ENCODE measurements around the gene CD248. TPM values are rescaled to one million over a fixed set of nuclear protein-coding genes. Genes with fewer than 3 reads are reported as not detected.

Gene CD248
- total RNA-seq, 1 experiment from 2014 or later = 2.6 TPM

DNA sequence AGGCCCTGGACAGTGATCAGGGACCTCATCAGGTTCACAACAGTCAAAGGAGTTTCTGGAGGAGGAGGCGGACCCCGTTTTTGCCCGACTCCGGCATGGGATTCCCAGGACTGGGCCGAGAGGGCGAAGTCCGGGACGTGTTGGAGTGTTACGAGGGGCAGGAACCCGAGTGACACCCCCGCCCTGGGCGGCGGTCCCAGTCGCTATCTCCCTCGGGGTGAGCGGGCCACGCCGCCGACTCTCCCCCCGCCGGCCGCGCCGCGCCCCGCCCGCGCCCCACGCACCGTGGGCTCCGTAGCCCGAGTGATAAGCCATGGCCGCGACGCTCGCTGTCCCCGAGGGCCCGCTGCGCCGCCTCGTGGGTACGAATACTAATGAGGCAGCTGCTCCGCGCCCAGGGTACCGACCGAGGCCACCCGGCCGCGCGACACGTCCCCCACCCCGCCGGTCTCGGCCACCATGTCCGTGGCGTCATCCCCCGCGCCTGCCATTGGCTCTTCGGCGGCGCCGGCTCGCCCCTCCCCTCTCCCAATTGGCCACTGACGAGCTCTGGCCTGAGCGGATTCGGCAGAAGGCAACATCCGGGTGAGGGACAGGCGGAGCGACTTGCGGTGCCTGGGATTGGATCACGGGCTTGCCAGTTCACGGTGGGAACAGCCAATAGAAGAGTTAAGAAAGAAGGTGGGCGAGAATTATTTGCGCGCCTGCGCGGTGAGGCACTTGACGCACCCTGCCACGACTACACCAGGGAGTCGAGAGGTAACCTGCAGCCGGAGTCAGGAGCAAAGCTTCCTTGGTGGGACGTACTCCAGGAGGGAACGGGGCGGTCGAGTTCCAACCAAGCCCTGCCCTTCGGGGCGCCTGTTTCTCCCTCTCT lies 27.9 kb downstream of the CD248 start, which contains the start of gene YIF1A (continued):
- TF ChIP-seq FOXJ3 (CRISPR knock-in tag; IDR thresholded peaks at IDR 0.05; ENCODE audit: borderline replicate concordance) = no peak
- TF ChIP-seq, protein P1, sequence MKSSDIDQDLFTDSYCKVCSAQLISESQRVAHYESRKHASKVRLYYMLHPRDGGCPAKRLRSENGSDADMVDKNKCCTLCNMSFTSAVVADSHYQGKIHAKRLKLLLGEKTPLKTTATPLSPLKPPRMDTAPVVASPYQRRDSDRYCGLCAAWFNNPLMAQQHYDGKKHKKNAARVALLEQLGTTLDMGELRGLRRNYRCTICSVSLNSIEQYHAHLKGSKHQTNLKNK (CRISPR knock-in tag; IDR thresholded peaks at IDR 0.05) = no peak

DNA sequence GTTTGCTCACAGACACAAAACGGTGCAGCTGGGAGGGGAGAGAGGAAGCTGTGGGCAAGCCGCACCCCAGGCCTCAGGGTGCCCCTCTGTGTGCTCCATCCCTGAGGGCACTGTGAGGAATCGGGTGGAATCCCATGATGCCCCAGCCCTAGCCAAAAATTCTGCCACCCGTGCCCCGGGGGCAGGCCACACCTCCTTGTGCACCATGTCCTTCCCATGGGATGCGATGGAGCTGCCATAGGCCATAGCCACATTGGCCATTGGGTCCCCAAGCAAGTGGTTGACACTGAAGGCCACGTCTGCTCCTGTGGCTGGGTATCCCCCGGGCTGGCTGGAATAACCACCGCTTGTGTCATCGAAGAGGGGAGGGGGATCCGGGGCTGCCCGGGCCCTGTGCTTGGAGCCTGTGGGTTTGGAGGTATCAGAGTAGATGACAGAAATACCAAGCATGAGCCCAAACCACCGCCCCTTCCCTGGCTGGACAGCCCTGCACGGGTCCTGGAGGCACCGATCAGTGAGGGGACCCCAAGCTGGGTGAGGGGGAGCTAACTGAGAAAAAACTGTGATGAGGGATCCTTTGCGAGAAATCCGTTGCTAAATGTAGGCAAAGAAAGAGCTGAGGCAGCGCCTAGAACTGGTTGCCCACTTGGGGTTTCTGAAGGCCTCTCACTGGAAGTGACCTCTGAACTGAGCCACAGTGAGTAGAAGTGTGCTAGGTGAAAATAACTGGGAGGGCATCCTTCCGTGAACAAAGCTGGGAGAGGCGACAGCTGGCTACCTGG lies 28.8 kb downstream of the CD248 start:
- TF ChIP-seq ZNF121 (CRISPR knock-in tag; IDR thresholded peaks at IDR 0.05) (no peak), ZNF317 (CRISPR knock-in tag; IDR thresholded peaks at IDR 0.05; ENCODE audit: borderline replicate concordance, low read depth) (no peak), NFATC4 (CRISPR knock-in tag; IDR thresholded peaks at IDR 0.05) (no peak), ZNF138 (CRISPR knock-in tag; conservative IDR thresholded peaks at IDR 0.05) (no peak), RELA (CRISPR knock-in tag; IDR thresholded peaks at IDR 0.05; ENCODE audit: borderline replicate concordance) (no peak), JUN (CRISPR knock-in tag; IDR thresholded peaks at IDR 0.05) (no peak), IRF2 (CRISPR knock-in tag; IDR thresholded peaks at IDR 0.05; ENCODE audit: borderline replicate concordance, low read depth) (no peak), FOXP1 (CRISPR knock-in tag; IDR thresholded peaks at IDR 0.05; ENCODE audit: borderline replicate concordance) (no peak), GRHL2 (CRISPR knock-in tag; IDR thresholded peaks at IDR 0.05; ENCODE audit: insufficient replicate concordance, severe bottlenecking) (no peak), OVOL2 (CRISPR knock-in tag; IDR thresholded peaks at IDR 0.05; ENCODE audit: borderline replicate concordance) (no peak), ATF1 (CRISPR knock-in tag; IDR thresholded peaks at IDR 0.05) (no peak), TCF7 (CRISPR knock-in tag; IDR thresholded peaks at IDR 0.05; ENCODE audit: low read depth) (no peak), NR1H2 (CRISPR knock-in tag; IDR thresholded peaks at IDR 0.05) (no peak), MYBL2 (CRISPR knock-in tag; IDR thresholded peaks at IDR 0.05) (no peak), FOXK1 (CRISPR knock-in tag; IDR thresholded peaks at IDR 0.05) (no peak)
- TF ChIP-seq, protein P2, sequence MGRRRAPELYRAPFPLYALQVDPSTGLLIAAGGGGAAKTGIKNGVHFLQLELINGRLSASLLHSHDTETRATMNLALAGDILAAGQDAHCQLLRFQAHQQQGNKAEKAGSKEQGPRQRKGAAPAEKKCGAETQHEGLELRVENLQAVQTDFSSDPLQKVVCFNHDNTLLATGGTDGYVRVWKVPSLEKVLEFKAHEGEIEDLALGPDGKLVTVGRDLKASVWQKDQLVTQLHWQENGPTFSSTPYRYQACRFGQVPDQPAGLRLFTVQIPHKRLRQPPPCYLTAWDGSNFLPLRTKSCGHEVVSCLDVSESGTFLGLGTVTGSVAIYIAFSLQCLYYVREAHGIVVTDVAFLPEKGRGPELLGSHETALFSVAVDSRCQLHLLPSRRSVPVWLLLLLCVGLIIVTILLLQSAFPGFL (CRISPR knock-in tag; IDR thresholded peaks at IDR 0.05; ENCODE audit: borderline replicate concordance) = no peak
- TF ChIP-seq, protein P3, sequence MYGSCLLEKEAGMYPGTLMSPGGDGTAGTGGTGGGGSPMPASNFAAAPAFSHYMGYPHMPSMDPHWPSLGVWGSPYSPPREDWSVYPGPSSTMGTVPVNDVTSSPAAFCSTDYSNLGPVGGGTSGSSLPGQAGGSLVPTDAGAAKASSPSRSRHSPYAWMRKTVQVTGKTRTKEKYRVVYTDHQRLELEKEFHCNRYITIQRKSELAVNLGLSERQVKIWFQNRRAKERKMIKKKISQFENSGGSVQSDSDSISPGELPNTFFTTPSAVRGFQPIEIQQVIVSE (CRISPR knock-in tag; IDR thresholded peaks at IDR 0.05; ENCODE audit: borderline replicate concordance) = no peak
- TF ChIP-seq, protein P4, sequence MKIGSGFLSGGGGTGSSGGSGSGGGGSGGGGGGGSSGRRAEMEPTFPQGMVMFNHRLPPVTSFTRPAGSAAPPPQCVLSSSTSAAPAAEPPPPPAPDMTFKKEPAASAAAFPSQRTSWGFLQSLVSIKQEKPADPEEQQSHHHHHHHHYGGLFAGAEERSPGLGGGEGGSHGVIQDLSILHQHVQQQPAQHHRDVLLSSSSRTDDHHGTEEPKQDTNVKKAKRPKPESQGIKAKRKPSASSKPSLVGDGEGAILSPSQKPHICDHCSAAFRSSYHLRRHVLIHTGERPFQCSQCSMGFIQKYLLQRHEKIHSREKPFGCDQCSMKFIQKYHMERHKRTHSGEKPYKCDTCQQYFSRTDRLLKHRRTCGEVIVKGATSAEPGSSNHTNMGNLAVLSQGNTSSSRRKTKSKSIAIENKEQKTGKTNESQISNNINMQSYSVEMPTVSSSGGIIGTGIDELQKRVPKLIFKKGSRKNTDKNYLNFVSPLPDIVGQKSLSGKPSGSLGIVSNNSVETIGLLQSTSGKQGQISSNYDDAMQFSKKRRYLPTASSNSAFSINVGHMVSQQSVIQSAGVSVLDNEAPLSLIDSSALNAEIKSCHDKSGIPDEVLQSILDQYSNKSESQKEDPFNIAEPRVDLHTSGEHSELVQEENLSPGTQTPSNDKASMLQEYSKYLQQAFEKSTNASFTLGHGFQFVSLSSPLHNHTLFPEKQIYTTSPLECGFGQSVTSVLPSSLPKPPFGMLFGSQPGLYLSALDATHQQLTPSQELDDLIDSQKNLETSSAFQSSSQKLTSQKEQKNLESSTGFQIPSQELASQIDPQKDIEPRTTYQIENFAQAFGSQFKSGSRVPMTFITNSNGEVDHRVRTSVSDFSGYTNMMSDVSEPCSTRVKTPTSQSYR (CRISPR knock-in tag; IDR thresholded peaks at IDR 0.05) = no peak
- TF ChIP-seq, protein P5, sequence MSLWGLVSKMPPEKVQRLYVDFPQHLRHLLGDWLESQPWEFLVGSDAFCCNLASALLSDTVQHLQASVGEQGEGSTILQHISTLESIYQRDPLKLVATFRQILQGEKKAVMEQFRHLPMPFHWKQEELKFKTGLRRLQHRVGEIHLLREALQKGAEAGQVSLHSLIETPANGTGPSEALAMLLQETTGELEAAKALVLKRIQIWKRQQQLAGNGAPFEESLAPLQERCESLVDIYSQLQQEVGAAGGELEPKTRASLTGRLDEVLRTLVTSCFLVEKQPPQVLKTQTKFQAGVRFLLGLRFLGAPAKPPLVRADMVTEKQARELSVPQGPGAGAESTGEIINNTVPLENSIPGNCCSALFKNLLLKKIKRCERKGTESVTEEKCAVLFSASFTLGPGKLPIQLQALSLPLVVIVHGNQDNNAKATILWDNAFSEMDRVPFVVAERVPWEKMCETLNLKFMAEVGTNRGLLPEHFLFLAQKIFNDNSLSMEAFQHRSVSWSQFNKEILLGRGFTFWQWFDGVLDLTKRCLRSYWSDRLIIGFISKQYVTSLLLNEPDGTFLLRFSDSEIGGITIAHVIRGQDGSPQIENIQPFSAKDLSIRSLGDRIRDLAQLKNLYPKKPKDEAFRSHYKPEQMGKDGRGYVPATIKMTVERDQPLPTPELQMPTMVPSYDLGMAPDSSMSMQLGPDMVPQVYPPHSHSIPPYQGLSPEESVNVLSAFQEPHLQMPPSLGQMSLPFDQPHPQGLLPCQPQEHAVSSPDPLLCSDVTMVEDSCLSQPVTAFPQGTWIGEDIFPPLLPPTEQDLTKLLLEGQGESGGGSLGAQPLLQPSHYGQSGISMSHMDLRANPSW (CRISPR knock-in tag; conservative IDR thresholded peaks at IDR 0.05; ENCODE audit: low read depth) = no peak
- TF ChIP-seq, protein P6, sequence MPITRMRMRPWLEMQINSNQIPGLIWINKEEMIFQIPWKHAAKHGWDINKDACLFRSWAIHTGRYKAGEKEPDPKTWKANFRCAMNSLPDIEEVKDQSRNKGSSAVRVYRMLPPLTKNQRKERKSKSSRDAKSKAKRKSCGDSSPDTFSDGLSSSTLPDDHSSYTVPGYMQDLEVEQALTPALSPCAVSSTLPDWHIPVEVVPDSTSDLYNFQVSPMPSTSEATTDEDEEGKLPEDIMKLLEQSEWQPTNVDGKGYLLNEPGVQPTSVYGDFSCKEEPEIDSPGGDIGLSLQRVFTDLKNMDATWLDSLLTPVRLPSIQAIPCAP (CRISPR knock-in tag; IDR thresholded peaks at IDR 0.05) = no peak
- DNase-seq (ENCODE audit: low spot score) (no peak), ATAC-seq (no peak)
- H3K9me3 Mint-ChIP-seq = no peaks in the 10 kb centered on the region
- POLR2A ChIA-PET = interaction anchor here (1.2 to 1.8 kb wide), 4 partner anchors 10 to 60 kb away, joined by 4 to 7 read pairs (median 6); partner anchors contain the start of gene B4GAT1
- H3K27me3 Mint-ChIP-seq (ENCODE audit: low read depth) = peaks cover 30% of the 10 kb centered on the region
- peak overlapping the region; percentile 64 for H3K27ac Mint-ChIP-seq
- peak overlapping the region; percentile 96 for H3K4me3 Mint-ChIP-seq
- CTCF ChIA-PET = interaction anchor here (0.8 to 2.3 kb wide), 15 partner anchors 21 to 400 kb away, joined by 3 to 65 read pairs (median 5); partner anchors contain the start of genes CD248, DPP3, FIBP and RAB1B
- H3K36me3 Mint-ChIP-seq = no peaks in the 10 kb centered on the region
- H3K4me1 Mint-ChIP-seq = peaks cover 23% of the 10 kb centered on the region
